MM.1S (cell line): ENCODE results near the gene MEGF9.

ENCODE experiments used
- CTCF ChIP-seq: fragments of 300-600 bp; sonication (generic); IDR thresholded peaks from 2 replicates; pipeline ENCODE4 v1.5.1; 2016; ENCODE audit warnings: antibody characterized with exemption, low read length, mixed read lengths
- EZH2 ChIP-seq: fragments of 300-600 bp; sonication (generic); optimal IDR thresholded peaks from 2 replicates; pipeline ENCODE3; 2017; ENCODE audit warnings: low read depth, mild to moderate bottlenecking, antibody characterized with exemption, low read length, mixed read lengths
- EZH2phosphoT487 ChIP-seq: fragments of 300-600 bp; sonication (generic); IDR thresholded peaks from 2 replicates; pipeline ENCODE4 v1.6.1; 2018; ENCODE audit warnings: antibody characterized with exemption, low read length

- no peak for TF ChIP-seq CTCF
- no peak for TF ChIP-seq EZH2
- no peak for TF ChIP-seq EZH2phosphoT487
These were observed 45.6 kb upstream of the MEGF9 start for GRCh38 chr9:120759755-120760400.
